C4-2B (cell line): ENCODE data around the gene MROH9.
"Not testable (repeated sequence)": the region's sequence is repeated elsewhere in the genome, so short reads cannot be mapped to it uniquely, and the experiment has no call there.

Experiments
- H3K27ac ChIP-seq: fragments of 450-650 bp; 2 replicates; pipeline ENCODE4 v1.5.1; 2017
- ZFX ChIP-seq: fragments of 450-650 bp; IDR thresholded peaks from 2 replicates; pipeline ENCODE4 v1.6.1; 2017
- TF ChIP-seq, protein P1 (sequence below): fragments of 450-650 bp; conservative IDR thresholded peaks from 2 replicates; pipeline ENCODE4 v1.5.1; 2017; ENCODE audit warnings: mild to moderate bottlenecking

Gene MROH9

DNA sequence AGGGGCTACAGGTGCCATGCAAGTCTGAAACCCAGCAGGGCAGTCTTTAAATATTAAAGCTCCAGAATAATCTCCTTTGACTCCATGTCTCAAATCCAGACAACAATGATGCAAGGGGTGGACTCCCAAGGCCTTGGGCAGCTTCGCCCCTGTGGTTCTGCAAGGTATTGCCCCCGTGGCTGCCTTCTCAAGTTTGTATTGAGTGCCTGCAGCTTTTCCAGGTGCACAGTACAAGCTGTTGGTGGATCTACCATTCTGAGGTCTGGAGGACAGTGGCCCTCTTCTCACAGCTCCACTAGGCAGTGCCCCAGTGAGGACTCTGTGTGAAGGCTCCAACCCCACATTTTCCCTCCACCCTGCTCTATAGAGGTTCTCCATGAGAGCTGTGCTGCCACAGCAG, 3.7 kb upstream of the MROH9 start:
- H3K27ac ChIP-seq, result no peak overlapping the region
- TF ChIP-seq, protein P1, sequence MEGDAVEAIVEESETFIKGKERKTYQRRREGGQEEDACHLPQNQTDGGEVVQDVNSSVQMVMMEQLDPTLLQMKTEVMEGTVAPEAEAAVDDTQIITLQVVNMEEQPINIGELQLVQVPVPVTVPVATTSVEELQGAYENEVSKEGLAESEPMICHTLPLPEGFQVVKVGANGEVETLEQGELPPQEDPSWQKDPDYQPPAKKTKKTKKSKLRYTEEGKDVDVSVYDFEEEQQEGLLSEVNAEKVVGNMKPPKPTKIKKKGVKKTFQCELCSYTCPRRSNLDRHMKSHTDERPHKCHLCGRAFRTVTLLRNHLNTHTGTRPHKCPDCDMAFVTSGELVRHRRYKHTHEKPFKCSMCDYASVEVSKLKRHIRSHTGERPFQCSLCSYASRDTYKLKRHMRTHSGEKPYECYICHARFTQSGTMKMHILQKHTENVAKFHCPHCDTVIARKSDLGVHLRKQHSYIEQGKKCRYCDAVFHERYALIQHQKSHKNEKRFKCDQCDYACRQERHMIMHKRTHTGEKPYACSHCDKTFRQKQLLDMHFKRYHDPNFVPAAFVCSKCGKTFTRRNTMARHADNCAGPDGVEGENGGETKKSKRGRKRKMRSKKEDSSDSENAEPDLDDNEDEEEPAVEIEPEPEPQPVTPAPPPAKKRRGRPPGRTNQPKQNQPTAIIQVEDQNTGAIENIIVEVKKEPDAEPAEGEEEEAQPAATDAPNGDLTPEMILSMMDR, result no peak
- no peak for TF ChIP-seq ZFX

DNA sequence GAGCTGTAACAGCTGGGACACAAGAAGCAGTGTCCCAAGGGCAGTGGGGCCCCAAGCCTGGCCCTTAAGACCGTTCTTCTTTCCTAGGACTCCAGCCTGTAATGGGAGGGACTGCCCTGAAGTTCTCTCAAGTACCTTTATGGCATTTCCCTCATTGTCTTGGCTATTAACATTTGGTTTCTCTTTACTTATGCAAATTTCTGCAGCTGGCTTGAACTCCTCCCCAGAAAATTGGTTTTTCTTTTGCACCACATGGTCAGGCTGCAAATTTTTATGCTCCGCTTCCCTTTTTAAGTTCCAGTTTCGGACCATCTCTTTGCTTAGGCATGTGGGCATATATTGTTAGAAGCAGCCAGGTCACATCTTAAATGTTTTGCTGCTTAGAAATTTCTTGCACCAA, 3.1 kb upstream of the MROH9 start:
- H3K27ac ChIP-seq, result no peak overlapping the region
- TF ChIP-seq ZFX, result no peak
- TF ChIP-seq, protein P1, result no peak

DNA sequence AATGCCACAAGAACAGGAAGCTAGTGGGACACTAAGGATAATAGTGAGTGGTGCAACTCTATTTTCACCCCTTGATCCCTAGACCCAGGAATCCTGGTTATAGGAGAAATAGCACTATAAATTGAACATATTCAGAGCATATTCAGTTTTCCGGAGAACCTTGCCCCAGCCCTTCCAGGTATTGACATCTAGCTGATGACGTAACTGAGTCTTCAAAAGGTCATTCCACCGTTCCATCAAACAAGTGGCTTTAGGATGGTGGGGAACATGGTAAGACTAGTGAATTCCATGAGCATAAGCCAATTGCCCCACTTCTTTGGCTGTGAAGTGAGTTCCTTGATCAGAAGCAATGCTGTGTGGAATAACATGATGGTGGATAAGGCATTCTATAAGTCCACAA, 2.9 kb downstream of the MROH9 start:
- H3K27ac ChIP-seq, result no peak overlapping the region
- TF ChIP-seq, protein P1, result no peak
- TF ChIP-seq ZFX, result no peak

DNA sequence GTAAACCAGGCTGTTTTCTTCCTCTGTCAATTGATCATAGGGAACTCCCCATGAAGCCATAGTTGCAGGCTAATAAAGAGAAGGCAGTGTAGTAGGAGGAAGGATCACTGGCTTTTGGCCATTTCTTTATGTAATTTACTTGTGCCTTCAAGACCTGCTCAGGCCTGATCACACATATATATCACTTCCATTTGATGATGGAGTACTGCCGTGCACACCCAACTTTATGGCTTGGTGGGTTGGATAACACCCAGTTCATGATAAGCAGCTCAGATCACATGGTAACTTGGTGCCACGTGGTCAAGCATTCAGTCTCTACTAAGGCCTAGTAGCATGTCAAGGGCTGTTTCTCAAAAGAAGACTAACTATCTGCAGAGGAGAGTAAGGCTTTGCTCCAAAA, 4.1 kb downstream of the MROH9 start:
- TF ChIP-seq, protein P1, result no peak
- TF ChIP-seq ZFX, result no peak
- no peak overlapping the region for H3K27ac ChIP-seq

DNA sequence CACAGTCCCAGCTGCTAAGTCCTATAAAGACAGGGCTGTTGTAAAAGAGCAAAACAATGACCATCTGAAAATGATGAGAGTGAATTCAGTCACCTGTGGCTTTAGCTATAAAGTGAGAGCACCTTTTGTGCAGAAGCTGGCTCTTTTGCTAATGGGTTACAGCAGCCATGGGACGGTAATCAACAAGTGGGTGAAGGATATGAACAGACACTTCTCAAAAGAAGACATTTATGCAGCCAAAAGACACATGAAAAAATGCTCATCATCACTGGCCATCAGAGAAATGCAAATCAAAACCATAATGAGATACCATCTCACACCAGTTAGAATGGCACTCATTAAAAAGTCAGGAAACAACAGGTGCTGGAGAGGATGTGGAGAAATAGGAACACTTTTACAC, 16.4 kb downstream of the MROH9 start:
- not testable (repeated sequence) for H3K27ac ChIP-seq

DNA sequence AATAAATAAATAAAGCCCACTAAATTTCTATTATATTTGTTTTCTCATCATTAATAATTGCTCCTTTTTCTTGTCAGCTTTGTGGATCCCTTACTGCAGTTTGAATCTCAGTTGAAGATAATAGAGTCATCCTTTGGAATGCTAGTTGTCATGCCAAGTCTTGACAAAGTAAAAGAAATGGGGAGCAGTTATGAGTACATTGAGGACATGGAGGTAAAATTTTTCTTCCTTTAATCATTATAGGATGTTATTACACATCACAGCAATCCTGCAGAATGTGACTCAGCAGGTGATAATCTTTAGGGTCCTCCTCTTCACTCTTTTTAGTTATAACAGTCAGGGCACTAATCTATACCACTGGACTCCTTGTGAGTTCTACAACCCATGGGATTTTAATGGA, 24.1 kb downstream of the MROH9 start:
- no peak overlapping the region for H3K27ac ChIP-seq
- TF ChIP-seq, protein P1, result no peak
- TF ChIP-seq ZFX, result no peak

DNA sequence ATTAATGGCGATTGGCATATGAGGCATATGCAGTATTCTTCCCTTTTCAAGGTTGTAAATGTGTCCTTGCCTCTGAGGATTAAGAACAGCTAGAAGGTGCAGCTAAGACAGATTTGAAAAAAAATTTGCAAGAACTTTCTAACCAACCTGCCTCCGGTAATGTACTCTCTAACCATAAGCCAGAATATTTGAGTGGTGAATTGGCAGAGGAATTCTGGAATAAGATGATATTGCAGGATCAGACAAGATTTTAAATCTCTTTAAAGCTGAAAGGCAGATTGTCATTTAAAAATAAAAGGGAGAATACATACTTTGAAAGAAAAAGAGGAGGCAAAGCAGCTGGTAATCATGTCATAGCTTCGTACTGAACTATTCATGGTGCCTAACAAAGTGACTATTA, 29.2 kb downstream of the MROH9 start:
- no peak overlapping the region for H3K27ac ChIP-seq
- TF ChIP-seq ZFX, result no peak
- TF ChIP-seq, protein P1, result no peak

DNA sequence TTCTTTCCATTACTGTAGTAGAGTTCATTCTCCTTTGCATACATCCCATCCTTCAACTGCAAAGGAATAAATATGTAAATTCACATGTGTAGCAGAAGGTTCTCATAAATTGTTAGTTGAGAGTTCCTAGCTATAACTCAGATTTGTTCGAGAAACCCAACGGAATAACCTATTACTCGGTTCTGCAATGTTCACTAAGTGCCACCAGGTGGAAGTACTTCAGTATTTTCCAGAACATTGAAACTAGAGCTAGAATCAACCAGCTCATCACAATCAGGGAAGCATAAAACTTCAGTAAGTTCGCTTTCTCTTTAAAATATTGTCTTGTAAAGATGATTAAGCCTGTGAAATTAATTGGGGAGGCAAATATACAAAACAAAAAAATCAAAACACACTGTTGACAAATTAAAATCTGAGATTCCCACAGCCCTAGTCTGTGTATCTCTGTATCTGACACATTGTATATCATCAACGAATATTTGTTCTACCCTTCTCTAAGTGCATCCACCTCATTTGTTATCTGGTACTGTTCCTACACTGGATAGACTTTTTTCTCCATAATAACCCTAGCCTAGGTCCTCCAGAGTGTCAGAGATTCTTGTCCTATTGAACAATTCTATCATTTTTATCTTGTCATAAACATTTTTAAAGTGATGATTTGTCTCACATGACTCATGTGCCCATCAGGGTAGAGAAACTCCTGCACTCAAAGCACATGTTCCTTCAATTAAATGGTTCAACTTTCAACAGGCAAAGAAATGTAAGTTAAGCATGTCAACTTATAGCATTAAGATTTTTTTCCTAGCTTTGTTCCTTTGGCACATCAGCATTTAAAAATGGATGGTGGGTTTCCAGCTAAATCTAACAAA, 31.9 kb downstream of the MROH9 start:
- TF ChIP-seq, protein P1, result peak; percentile 76
- no peak for TF ChIP-seq ZFX
- H3K27ac ChIP-seq, result no peak overlapping the region
